ENCODE results near the gene ATP6V1C2. TPM values are rescaled to one million over a fixed set of nuclear protein-coding genes. Genes with fewer than 3 reads are reported as not detected.

The ATP6V1C2 gene
- total RNA-seq, 1 donor from 2014 or later = 0.14 TPM

DNA sequence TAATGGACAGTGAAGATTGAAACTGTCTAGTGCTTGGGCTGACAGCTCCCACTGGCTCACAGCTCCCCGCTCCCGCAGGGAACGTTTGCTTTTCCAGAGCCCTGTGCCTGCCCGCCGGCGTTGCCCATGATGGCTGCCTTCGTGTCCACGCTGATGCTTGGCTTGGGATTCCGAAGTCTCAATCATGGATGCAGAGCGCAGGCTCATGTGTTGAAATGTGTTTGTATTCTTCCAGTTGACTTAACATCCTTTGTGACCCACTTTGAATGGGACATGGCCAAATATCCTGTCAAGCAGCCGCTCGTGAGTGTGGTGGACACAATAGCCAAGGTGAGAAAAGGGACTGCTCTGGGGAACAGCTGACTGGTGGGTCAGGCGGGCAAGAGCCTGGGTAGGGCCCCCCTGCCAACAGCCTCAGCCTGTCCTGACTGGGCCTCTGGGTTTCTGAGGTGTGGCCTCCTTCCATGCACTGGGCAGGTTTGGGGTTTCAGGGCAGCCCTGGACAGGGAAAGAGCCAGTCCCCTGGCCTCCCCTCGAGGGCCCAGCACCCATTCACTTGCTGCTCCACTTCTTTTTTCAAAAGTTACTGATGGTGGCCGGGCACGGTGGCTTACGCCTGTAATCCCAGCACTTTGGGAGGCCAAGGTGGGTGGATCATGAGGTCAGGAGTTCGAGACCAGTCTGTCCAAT lies 42.8 kb downstream of the ATP6V1C2 start:
- DNase-seq (ENCODE audit: low read depth) = no peak
- H3K9me3 Mint-ChIP-seq (ENCODE audit: unreplicated experiment) = no peaks in the 10 kb centered on the region
- H3K4me3 Mint-ChIP-seq (ENCODE audit: unreplicated experiment) = no peak overlapping the region
- H3K27me3 ChIP-seq (ENCODE audit: insufficient read depth, low read length) = no peaks in the 10 kb centered on the region
- no peak overlapping the region for H3K9ac ChIP-seq (ENCODE audit: low read length)
- H2AFZ ChIP-seq (ENCODE audit: low read depth, low read length) = peak overlapping the region; percentile 0
- H3K27ac ChIP-seq (ENCODE audit: low read depth, low read length) = no peak overlapping the region
- no peaks in the 10 kb centered on the region for H3K4me1 ChIP-seq (ENCODE audit: insufficient read depth, low read length)
- H4K20me1 ChIP-seq (ENCODE audit: insufficient read depth, low read length) = no peaks in the 10 kb centered on the region
- H3K4me2 ChIP-seq (ENCODE audit: low read length) = no peak overlapping the region
- H3K36me3 ChIP-seq (ENCODE audit: insufficient read depth, low read length) = no peaks in the 10 kb centered on the region
- H3K27ac Mint-ChIP-seq (ENCODE audit: unreplicated experiment) = no peak overlapping the region
- no peak overlapping the region for H3K4me3 ChIP-seq (ENCODE audit: insufficient read depth, low read depth, low read length)
- TF ChIP-seq, protein P1, sequence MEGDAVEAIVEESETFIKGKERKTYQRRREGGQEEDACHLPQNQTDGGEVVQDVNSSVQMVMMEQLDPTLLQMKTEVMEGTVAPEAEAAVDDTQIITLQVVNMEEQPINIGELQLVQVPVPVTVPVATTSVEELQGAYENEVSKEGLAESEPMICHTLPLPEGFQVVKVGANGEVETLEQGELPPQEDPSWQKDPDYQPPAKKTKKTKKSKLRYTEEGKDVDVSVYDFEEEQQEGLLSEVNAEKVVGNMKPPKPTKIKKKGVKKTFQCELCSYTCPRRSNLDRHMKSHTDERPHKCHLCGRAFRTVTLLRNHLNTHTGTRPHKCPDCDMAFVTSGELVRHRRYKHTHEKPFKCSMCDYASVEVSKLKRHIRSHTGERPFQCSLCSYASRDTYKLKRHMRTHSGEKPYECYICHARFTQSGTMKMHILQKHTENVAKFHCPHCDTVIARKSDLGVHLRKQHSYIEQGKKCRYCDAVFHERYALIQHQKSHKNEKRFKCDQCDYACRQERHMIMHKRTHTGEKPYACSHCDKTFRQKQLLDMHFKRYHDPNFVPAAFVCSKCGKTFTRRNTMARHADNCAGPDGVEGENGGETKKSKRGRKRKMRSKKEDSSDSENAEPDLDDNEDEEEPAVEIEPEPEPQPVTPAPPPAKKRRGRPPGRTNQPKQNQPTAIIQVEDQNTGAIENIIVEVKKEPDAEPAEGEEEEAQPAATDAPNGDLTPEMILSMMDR (IDR thresholded peaks at IDR 0.05; ENCODE audit: insufficient read depth, low read depth, low read length) = no peak
- TF ChIP-seq EZH2 (IDR thresholded peaks at IDR 0.05; ENCODE audit: insufficient read depth, low read length) = no peak
- H3K79me2 ChIP-seq (ENCODE audit: insufficient read depth, low read length) = no peaks in the 10 kb centered on the region
- no peaks in the 10 kb centered on the region for H3K9me3 ChIP-seq (ENCODE audit: insufficient read depth, low read depth, low read length)
- no peak for FAIRE-seq
- peaks cover 4% of the 10 kb centered on the region for H3K4me1 Mint-ChIP-seq (ENCODE audit: low read depth, unreplicated experiment)
- peaks cover 1% of the 10 kb centered on the region for H3K36me3 Mint-ChIP-seq (ENCODE audit: low read depth, unreplicated experiment)
- H3K27me3 Mint-ChIP-seq (ENCODE audit: low read depth, unreplicated experiment) = peaks cover 34% of the 10 kb centered on the region

DNA sequence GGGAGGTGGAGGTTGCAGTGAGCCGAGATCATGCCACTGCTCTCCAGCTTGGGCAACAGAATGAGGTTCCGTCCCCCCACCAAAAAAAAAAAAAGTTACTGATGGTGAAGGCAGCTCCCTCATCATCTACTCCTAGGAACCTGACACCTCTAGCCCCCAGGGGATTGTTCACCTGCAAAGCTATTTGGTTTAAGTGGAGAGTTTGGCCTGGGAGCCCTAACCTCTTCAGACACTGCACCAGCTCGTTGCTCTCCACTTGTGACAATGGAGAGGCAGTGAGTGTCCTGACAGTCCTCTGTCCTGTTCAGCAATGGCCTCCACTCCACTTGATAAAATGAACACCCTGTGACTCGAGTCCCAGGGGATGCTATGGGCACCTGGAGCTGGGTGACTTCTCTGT lies 43.5 kb downstream of the ATP6V1C2 start:
- Mint-ChIP-seq H3K36me3 (ENCODE audit: low read depth, unreplicated experiment) (peaks cover 2% of the 10 kb centered on the region), H3K4me3 (ENCODE audit: unreplicated experiment) (no peak overlapping the region), H3K4me1 (ENCODE audit: low read depth, unreplicated experiment) (peaks cover 4% of the 10 kb centered on the region), H3K27ac (ENCODE audit: unreplicated experiment) (no peak overlapping the region), H3K27me3 (ENCODE audit: low read depth, unreplicated experiment) (peaks cover 34% of the 10 kb centered on the region), H3K9me3 (ENCODE audit: unreplicated experiment) (no peaks in the 10 kb centered on the region)
- no peaks in the 10 kb centered on the region for H3K27me3 ChIP-seq (ENCODE audit: insufficient read depth, low read length)
- H3K4me3 ChIP-seq (ENCODE audit: insufficient read depth, low read depth, low read length) = no peak overlapping the region
- no peaks in the 10 kb centered on the region for H3K36me3 ChIP-seq (ENCODE audit: insufficient read depth, low read length)
- no peak for FAIRE-seq
- no peaks in the 10 kb centered on the region for H4K20me1 ChIP-seq (ENCODE audit: insufficient read depth, low read length)
- H3K9ac ChIP-seq (ENCODE audit: low read length) = no peak overlapping the region
- H2AFZ ChIP-seq (ENCODE audit: low read depth, low read length) = no peak overlapping the region
- DNase-seq (ENCODE audit: low read depth) = no peak
- TF ChIP-seq EZH2 (IDR thresholded peaks at IDR 0.05; ENCODE audit: insufficient read depth, low read length) = no peak
- TF ChIP-seq, protein P1 (IDR thresholded peaks at IDR 0.05; ENCODE audit: insufficient read depth, low read depth, low read length) = no peak
- no peaks in the 10 kb centered on the region for H3K9me3 ChIP-seq (ENCODE audit: insufficient read depth, low read depth, low read length)
- H3K27ac ChIP-seq (ENCODE audit: low read depth, low read length) = no peak overlapping the region
- H3K4me2 ChIP-seq (ENCODE audit: low read length) = no peak overlapping the region
- no peaks in the 10 kb centered on the region for H3K4me1 ChIP-seq (ENCODE audit: insufficient read depth, low read length)
- H3K79me2 ChIP-seq (ENCODE audit: insufficient read depth, low read length) = no peaks in the 10 kb centered on the region

DNA sequence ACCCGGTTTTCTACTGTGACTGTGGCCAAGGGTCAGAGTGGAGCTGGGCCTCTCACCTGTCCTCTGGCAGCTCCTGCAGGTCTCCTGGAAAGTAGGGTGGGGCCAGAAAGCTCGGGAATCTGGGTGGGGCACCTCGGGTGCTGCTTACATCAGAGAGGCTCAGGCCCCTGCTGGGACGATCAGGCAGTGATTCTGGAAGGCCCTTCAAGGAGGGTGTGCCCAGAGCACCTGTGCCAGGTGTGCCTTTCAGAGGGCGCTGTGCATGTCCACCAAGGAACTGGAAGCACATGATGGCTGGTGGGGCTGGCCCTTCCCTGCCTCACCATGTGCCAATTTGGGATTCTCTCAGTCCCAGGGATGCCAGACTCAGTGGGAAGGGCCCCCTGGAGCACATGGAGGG lies 44.0 kb downstream of the ATP6V1C2 start:
- no peak overlapping the region for H3K4me3 Mint-ChIP-seq (ENCODE audit: unreplicated experiment)
- H3K4me1 Mint-ChIP-seq (ENCODE audit: low read depth, unreplicated experiment) = peaks cover 4% of the 10 kb centered on the region
- H3K27ac ChIP-seq (ENCODE audit: low read depth, low read length) = no peak overlapping the region
- peaks cover 2% of the 10 kb centered on the region for H3K36me3 Mint-ChIP-seq (ENCODE audit: low read depth, unreplicated experiment)
- FAIRE-seq (no peak), DNase-seq (ENCODE audit: low read depth) (no peak)
- no peak overlapping the region for H3K9ac ChIP-seq (ENCODE audit: low read length)
- no peaks in the 10 kb centered on the region for H3K4me1 ChIP-seq (ENCODE audit: insufficient read depth, low read length)
- H3K4me3 ChIP-seq (ENCODE audit: insufficient read depth, low read depth, low read length) = no peak overlapping the region
- TF ChIP-seq, protein P1 (IDR thresholded peaks at IDR 0.05; ENCODE audit: insufficient read depth, low read depth, low read length) = no peak
- TF ChIP-seq EZH2 (IDR thresholded peaks at IDR 0.05; ENCODE audit: insufficient read depth, low read length) = no peak
- no peaks in the 10 kb centered on the region for H3K9me3 Mint-ChIP-seq (ENCODE audit: unreplicated experiment)
- no peaks in the 10 kb centered on the region for H4K20me1 ChIP-seq (ENCODE audit: insufficient read depth, low read length)
- no peaks in the 10 kb centered on the region for H3K36me3 ChIP-seq (ENCODE audit: insufficient read depth, low read length)
- no peak overlapping the region for H3K4me2 ChIP-seq (ENCODE audit: low read length)
- H3K27me3 Mint-ChIP-seq (ENCODE audit: low read depth, unreplicated experiment) = peaks cover 34% of the 10 kb centered on the region
- H2AFZ ChIP-seq (ENCODE audit: low read depth, low read length) = no peak overlapping the region
- H3K9me3 ChIP-seq (ENCODE audit: insufficient read depth, low read depth, low read length) = no peaks in the 10 kb centered on the region
- no peaks in the 10 kb centered on the region for H3K79me2 ChIP-seq (ENCODE audit: insufficient read depth, low read length)
- no peaks in the 10 kb centered on the region for H3K27me3 ChIP-seq (ENCODE audit: insufficient read depth, low read length)
- no peak overlapping the region for H3K27ac Mint-ChIP-seq (ENCODE audit: unreplicated experiment)
